Activated T-helper 1 cell treated with anti-CD3 and anti-CD28 coated beads, Interleukin-12 subunit alpha, Interleukin-12 subunit beta, Interleukin-2, Interleukin-4 antibody, amounts not matched to agents 30 ng/mL and 10 ng/mL and 1 ng/mL, durations not matched to agents 14 hours and 24 hours and 36 hours (primary cell): ENCODE results near the gene MTA3. TPM values are rescaled to one million over a fixed set of nuclear protein-coding genes. Genes with fewer than 3 reads are reported as not detected.

Source experiments
- DNase-seq: peaks from one replicate; pipeline ENCODE4 v3.0.0; 2021; ENCODE audit warnings: low spot score
- H3K27ac Mint-ChIP-seq: one replicate; pipeline ENCODE4 v1.8.0; 2021; ENCODE audit warnings: mild to moderate bottlenecking, mixed read lengths
- H3K27me3 Mint-ChIP-seq: one replicate; pipeline ENCODE4 v1.8.0; 2022; ENCODE audit warnings: mild to moderate bottlenecking, moderate library complexity, mixed read lengths; ENCODE audit not compliant: insufficient read depth
- H3K36me3 Mint-ChIP-seq: one replicate; pipeline ENCODE4 v1.8.0; 2021; ENCODE audit warnings: low read depth, mixed read lengths
- H3K4me1 Mint-ChIP-seq: one replicate; pipeline ENCODE4 v1.8.0; 2021; ENCODE audit warnings: low read depth, mixed read lengths
- H3K4me3 Mint-ChIP-seq: one replicate; pipeline ENCODE4 v1.8.0; 2021; ENCODE audit warnings: mild to moderate bottlenecking, moderate library complexity, mixed read lengths
- H3K9me3 Mint-ChIP-seq: one replicate; pipeline ENCODE4 v1.8.0; 2021; ENCODE audit warnings: mixed read lengths
- intact Hi-C: fragments of 100-400 bp; cut with micrococcal nuclease; formaldehyde crosslinking; loops from one replicate; pipeline ENCODE4 v1.15.1; 2024
- total RNA-seq: library from RNA; stranded (reverse); gene quantifications from 2 replicates; pipeline ENCODE4 v1.2.3, GENCODE V29; 2022

MTA3 gene
- total RNA-seq, 1 donor from 2014 or later: 29.4 TPM

- Mint-ChIP-seq H3K27me3 (peaks cover 32% of the 10 kb centered on the region), H3K27ac (peak overlapping the region; percentile 7), H3K36me3 (peaks cover 8% of the 10 kb centered on the region), H3K4me1 (peaks cover 26% of the 10 kb centered on the region), H3K9me3 (no peaks in the 10 kb centered on the region), H3K4me3 (no peak overlapping the region)
- no peak for DNase-seq
- intact Hi-C loops: loop anchor here (1.0 kb wide), 1 partner anchor 14 kb away; no protein-coding TSS in a partner anchor
Observed at GRCh38 chr2:42795841-42796301, 227.4 kb downstream of the MTA3 start.

GRCh38 chr2:42796427-42797248 lies 228.2 kb downstream of the MTA3 start:
- Mint-ChIP-seq H3K4me3 (no peak overlapping the region), H3K36me3 (peaks cover 5% of the 10 kb centered on the region), H3K27ac (peak overlapping the region; percentile 57)

DNA sequence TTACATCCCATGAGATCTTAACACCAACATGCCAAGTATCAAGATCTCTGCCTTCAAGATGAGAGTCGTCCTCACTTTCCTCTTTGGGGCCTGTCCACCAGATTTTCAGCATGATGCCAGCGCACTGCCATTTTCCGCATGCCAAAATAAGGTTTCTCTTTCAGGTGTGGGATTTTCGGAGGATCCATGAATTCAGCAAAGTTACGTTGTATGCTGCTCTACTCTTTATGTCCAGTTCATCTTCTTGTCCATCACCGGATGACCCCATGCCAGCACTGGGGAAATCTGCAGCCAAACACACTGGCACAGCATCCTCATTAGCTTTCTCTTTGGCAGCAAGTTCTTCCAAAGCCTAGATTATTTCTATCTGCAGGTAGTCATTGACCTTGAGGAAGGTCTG lies 228.8 kb downstream of the MTA3 start:
- H3K4me3 Mint-ChIP-seq: no peak overlapping the region
- H3K4me1 Mint-ChIP-seq: peaks cover 22% of the 10 kb centered on the region
- no peak overlapping the region for H3K27ac Mint-ChIP-seq
- peaks cover 26% of the 10 kb centered on the region for H3K27me3 Mint-ChIP-seq
- peaks cover 2% of the 10 kb centered on the region for H3K36me3 Mint-ChIP-seq
- intact Hi-C loops: no loop called here
- DNase-seq: no peak
- no peaks in the 10 kb centered on the region for H3K9me3 Mint-ChIP-seq

More at GRCh38 chr2:42796427-42797248, 228.2 kb downstream of the MTA3 start:
- intact Hi-C loops: loop anchor here (1.0 kb wide), 1 partner anchor 14 kb away; no protein-coding TSS in a partner anchor
- H3K4me1 Mint-ChIP-seq: peaks cover 26% of the 10 kb centered on the region
- peaks cover 27% of the 10 kb centered on the region for H3K27me3 Mint-ChIP-seq
- DNase-seq: no peak
- H3K9me3 Mint-ChIP-seq: no peaks in the 10 kb centered on the region

GRCh38 chr2:42799881-42800280 lies 231.4 kb downstream of the MTA3 start:
- Mint-ChIP-seq H3K4me1 (peaks cover 12% of the 10 kb centered on the region), H3K36me3 (no peaks in the 10 kb centered on the region), H3K4me3 (no peak overlapping the region), H3K27me3 (peaks cover 18% of the 10 kb centered on the region), H3K27ac (no peak overlapping the region), H3K9me3 (no peaks in the 10 kb centered on the region)
- intact Hi-C loops: no loop called here
- DNase-seq: no peak

GRCh38 chr2:42800461-42800962 lies 232.1 kb downstream of the MTA3 start:
- no peak for DNase-seq
- H3K27me3 Mint-ChIP-seq: peaks cover 24% of the 10 kb centered on the region
- peaks cover 11% of the 10 kb centered on the region for H3K4me1 Mint-ChIP-seq
- no peak overlapping the region for H3K27ac Mint-ChIP-seq
- no peak overlapping the region for H3K4me3 Mint-ChIP-seq
- intact Hi-C loops: no loop called here
- no peaks in the 10 kb centered on the region for H3K36me3 Mint-ChIP-seq
- H3K9me3 Mint-ChIP-seq: no peaks in the 10 kb centered on the region

GRCh38 chr2:42800981-42801380 lies 232.5 kb downstream of the MTA3 start:
- intact Hi-C loops: no loop called here
- Mint-ChIP-seq H3K27ac (no peak overlapping the region), H3K9me3 (no peaks in the 10 kb centered on the region), H3K4me3 (no peak overlapping the region), H3K4me1 (peaks cover 7% of the 10 kb centered on the region), H3K27me3 (peaks cover 27% of the 10 kb centered on the region), H3K36me3 (no peaks in the 10 kb centered on the region)
- DNase-seq: no peak

- intact Hi-C loops: no loop called here
- Mint-ChIP-seq H3K27me3 (peaks cover 31% of the 10 kb centered on the region), H3K27ac (no peak overlapping the region), H3K4me1 (peaks cover 5% of the 10 kb centered on the region), H3K4me3 (no peak overlapping the region), H3K9me3 (no peaks in the 10 kb centered on the region), H3K36me3 (no peaks in the 10 kb centered on the region)
- no peak for DNase-seq
Observed at GRCh38 chr2:42801381-42801780, 232.9 kb downstream of the MTA3 start.

DNA sequence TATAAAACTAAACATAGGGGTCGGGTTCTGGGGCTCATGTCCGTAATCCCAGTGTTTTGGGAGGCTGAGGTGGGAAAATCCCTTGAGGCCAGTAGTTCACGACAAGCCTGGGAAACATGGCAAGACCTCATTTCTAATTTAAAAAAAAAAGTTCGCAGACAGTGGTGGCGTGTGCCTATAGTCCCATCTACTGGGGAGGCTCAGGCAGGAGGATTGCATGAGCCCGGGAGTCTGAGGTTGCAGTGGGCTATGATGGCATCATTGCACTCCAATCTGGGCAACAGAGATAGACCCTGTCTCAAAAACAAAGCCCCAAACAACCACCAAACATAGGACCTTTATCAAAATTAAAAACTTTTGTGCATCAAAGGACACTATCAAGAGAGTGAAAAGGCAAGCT lies 233.7 kb downstream of the MTA3 start:
- Mint-ChIP-seq H3K4me3 (no peak overlapping the region), H3K9me3 (no peaks in the 10 kb centered on the region), H3K4me1 (no peaks in the 10 kb centered on the region), H3K27ac (no peak overlapping the region), H3K27me3 (peaks cover 33% of the 10 kb centered on the region), H3K36me3 (no peaks in the 10 kb centered on the region)
- intact Hi-C loops: no loop called here
- no peak for DNase-seq

DNA sequence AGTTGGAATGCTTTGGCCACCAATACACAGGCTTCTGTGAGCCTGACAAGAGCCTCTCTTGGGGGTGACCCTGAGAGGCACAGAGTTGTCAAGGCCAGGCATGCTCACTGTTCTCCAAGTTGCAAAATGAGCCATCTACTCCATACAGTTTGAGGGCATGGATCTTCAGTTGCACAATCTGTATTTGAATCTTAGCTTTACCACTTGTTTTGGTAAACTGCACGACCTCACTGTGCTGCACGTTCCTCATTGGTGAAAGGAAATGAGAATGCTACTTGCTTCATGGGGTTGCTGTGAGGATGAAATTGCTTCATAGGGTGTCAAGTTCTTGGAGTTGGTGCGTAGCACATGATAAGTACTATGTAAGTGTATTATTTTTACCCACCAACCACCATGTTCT lies 235.9 kb downstream of the MTA3 start:
- H3K9me3 Mint-ChIP-seq: no peaks in the 10 kb centered on the region
- peaks cover 5% of the 10 kb centered on the region for H3K4me1 Mint-ChIP-seq
- no peak overlapping the region for H3K4me3 Mint-ChIP-seq
- H3K27ac Mint-ChIP-seq: no peak overlapping the region
- intact Hi-C loops: no loop called here
- no peak for DNase-seq
- no peaks in the 10 kb centered on the region for H3K36me3 Mint-ChIP-seq
- H3K27me3 Mint-ChIP-seq: peaks cover 39% of the 10 kb centered on the region

DNA sequence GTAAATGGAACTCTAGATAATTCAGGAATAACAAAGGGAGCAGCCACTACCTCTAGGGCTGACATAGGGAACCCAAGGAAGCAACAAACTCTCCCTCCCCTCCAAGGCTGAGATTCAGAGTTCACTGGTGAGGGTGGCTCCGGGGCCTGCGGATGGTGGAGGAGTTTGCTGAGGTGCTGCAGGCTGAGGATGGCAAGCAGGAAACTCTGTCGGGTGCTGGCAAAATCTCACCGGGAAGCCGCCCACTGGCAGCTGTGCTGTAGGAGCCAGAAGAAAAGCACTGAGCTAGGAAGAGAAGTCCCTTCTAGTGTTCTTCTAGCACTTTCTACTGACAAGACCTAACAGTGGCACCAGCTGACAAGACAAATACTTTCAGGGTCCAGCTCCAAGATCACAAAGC lies 236.5 kb downstream of the MTA3 start:
- Mint-ChIP-seq H3K27ac (no peak overlapping the region), H3K36me3 (no peaks in the 10 kb centered on the region), H3K9me3 (no peaks in the 10 kb centered on the region), H3K4me1 (peaks cover 5% of the 10 kb centered on the region), H3K4me3 (no peak overlapping the region), H3K27me3 (peaks cover 39% of the 10 kb centered on the region)
- intact Hi-C loops: loop anchor here (5.0 kb wide), 1 partner anchor 703 kb away; no protein-coding TSS in a partner anchor
- DNase-seq: no peak

Other genes with a start within 250 kb of the MTA3 start
- 83.3 and 84.7 TPM in 2 replicates for gene COX7A2L, start 207.4 kb upstream of the MTA3 start, total RNA-seq
- 0.10 and 0.12 TPM in 2 replicates for gene KCNG3, start 74.7 kb upstream of the MTA3 start, total RNA-seq
- gene OXER1, start 195.5 kb downstream of the MTA3 start, total RNA-seq: 0.12 and 0.21 TPM in 2 replicates
- 0.37 and 0.86 TPM in 2 replicates for gene HAAO, start 224.0 kb downstream of the MTA3 start, total RNA-seq